ENCODE data around the gene KLK13. TPM values are rescaled to one million over a fixed set of nuclear protein-coding genes. Genes with fewer than 3 reads are reported as not detected.

Gene KLK13
- polyA plus RNA-seq, 2 of the 4 experiments (the other 2 are of a cell fraction) = not detected

- TF ChIP-seq FOSB (CRISPR knock-in tag; IDR thresholded peaks at IDR 0.05) (no peak), EHMT2 (IDR thresholded peaks at IDR 0.05; ENCODE audit: low read depth) (no peak), TP53 (CRISPR knock-in tag; IDR thresholded peaks at IDR 0.05) (no peak), CBX2 (IDR thresholded peaks at IDR 0.05; ENCODE audit: borderline replicate concordance, low read depth) (no peak), PHF8 (IDR thresholded peaks at IDR 0.05; ENCODE audit: borderline replicate concordance, low read depth) (no peak)
- TF ChIP-seq, protein P1, sequence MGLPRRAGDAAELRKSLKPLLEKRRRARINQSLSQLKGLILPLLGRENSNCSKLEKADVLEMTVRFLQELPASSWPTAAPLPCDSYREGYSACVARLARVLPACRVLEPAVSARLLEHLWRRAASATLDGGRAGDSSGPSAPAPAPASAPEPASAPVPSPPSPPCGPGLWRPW (IDR thresholded peaks at IDR 0.05) = no peak
Measured at GRCh38 chr19:51084505-51084904, 19.6 kb upstream of the KLK13 start (continued).

DNA sequence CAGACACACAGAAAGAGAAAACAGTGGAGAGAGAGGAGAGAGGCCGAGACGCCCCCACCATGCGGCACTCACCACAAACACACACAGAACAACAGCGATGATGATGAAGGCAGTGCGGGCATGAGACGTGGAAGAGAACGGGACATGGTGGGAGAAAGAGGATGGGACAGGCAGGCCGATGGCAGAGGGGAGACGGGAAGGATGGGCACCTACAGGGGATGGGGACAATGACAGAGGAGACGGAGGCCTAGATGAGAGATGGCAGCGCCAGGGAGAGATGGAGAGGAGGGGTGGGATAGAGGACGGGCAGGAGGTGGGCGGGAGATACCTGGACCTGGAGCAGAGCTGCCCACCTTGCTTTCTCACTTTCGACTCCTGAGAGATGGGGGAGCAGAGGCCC, 18.9 kb upstream of the KLK13 start:
- FAIRE-seq = no peak
- TF ChIP-seq ESRRA (IDR thresholded peaks at IDR 0.05; ENCODE audit: borderline replicate concordance, low read length) (no peak), E2F6 (IDR thresholded peaks at IDR 0.05; ENCODE audit: borderline replicate concordance, low read depth) (no peak), MAZ (IDR thresholded peaks at IDR 0.05; ENCODE audit: borderline replicate concordance, low read depth, low read length) (no peak), CHD4 (IDR thresholded peaks at IDR 0.05; ENCODE audit: borderline replicate concordance) (no peak), HMGXB4 (CRISPR knock-in tag; IDR thresholded peaks at IDR 0.05; ENCODE audit: borderline replicate concordance) (no peak), PBX3 (IDR thresholded peaks at IDR 0.05) (no peak), MAX (IDR thresholded peaks at IDR 0.05) (no peak), POLR2A (IDR thresholded peaks at IDR 0.05; ENCODE audit: low read length) (no peak), CHD2 (IDR thresholded peaks at IDR 0.05; ENCODE audit: low read length, partially characterized antibody) (no peak), HOXB5 (CRISPR knock-in tag; IDR thresholded peaks at IDR 0.05) (no peak), BHLHE40 (IDR thresholded peaks at IDR 0.05; ENCODE audit: low read depth, low read length) (no peak), JUNB (IDR thresholded peaks at IDR 0.05) (no peak), PHF8 (IDR thresholded peaks at IDR 0.05; ENCODE audit: borderline replicate concordance, low read depth) (no peak)
- TF ChIP-seq, protein P1 (IDR thresholded peaks at IDR 0.05) = no peak
- TF ChIP-seq, protein P2, sequence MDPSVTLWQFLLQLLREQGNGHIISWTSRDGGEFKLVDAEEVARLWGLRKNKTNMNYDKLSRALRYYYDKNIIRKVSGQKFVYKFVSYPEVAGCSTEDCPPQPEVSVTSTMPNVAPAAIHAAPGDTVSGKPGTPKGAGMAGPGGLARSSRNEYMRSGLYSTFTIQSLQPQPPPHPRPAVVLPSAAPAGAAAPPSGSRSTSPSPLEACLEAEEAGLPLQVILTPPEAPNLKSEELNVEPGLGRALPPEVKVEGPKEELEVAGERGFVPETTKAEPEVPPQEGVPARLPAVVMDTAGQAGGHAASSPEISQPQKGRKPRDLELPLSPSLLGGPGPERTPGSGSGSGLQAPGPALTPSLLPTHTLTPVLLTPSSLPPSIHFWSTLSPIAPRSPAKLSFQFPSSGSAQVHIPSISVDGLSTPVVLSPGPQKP (IDR thresholded peaks at IDR 0.05; ENCODE audit: low read depth, low read length) = no peak

GRCh38 chr19:51083181-51083580, 18.3 kb upstream of the KLK13 start:
- ChIA-PET CTCF (interaction anchor here (0.5 kb wide), 1 partner anchor 35 kb away, joined by 4 read pairs; no protein-coding TSS in a partner anchor), POLR2A (no interaction called here)
- 2% methylated on average over 3 of the region's 4 CpGs for WGBS (ENCODE audit: missing lambda C conversion rate)
- DNase-seq (ENCODE audit: low read depth in 1 of 2, low spot score in 1 of 2) = no peak
- ATAC-seq = peak in 1 of 2 experiments; percentile 16; a peak in 1 of 6 replicates
- Histone ChIP-seq H3K9me3 (no peaks in the 10 kb centered on the region), H3K4me1 (no peaks in the 10 kb centered on the region), H3K27ac (no peak overlapping the region), H3K4me3 (no peak overlapping the region), H3K4me2 (no peak overlapping the region)
- no peak for TF ChIP-seq ESRRA (IDR thresholded peaks at IDR 0.05; ENCODE audit: borderline replicate concordance, low read length)
- TF ChIP-seq ATOH8 (CRISPR knock-in tag; IDR thresholded peaks at IDR 0.05; ENCODE audit: low read depth) = no peak
- TF ChIP-seq RARB (CRISPR knock-in tag; IDR thresholded peaks at IDR 0.05) = no peak
- FAIRE-seq = no peak

More for the DNA sequence above, 18.9 kb upstream of the KLK13 start:
- ChIA-PET CTCF (interaction anchor here (4.1 kb wide), 1 partner anchor 11 kb away, joined by 30 read pairs; no protein-coding TSS in a partner anchor), POLR2A (no interaction called here)
- H3K4me3 ChIP-seq = no peak overlapping the region
- H3K27ac ChIP-seq = no peak overlapping the region
- no peaks in the 10 kb centered on the region for H3K9me3 ChIP-seq
- WGBS (ENCODE audit: missing lambda C conversion rate) = 50% methylated on average over 14 of the region's 14 CpGs
- H3K4me1 ChIP-seq = no peaks in the 10 kb centered on the region
- no peak overlapping the region for H3K4me2 ChIP-seq
- peak; percentile 12 to 43; a peak in 1 of 6 replicates for ATAC-seq
- no peak for DNase-seq (ENCODE audit: low read depth in 1 of 2, low spot score in 1 of 2)

Measured in A549 (cell line).